Nucleus accumbens (tissue), 56 donors: ENCODE results near the gene CASQ1.

Experiments used
- DNase-seq, 56 donors: peaks; one replicate each; lab custom pipeline; 2025; lab: John Stamatoyannopoulos, UW

CASQ1 gene

DNA sequence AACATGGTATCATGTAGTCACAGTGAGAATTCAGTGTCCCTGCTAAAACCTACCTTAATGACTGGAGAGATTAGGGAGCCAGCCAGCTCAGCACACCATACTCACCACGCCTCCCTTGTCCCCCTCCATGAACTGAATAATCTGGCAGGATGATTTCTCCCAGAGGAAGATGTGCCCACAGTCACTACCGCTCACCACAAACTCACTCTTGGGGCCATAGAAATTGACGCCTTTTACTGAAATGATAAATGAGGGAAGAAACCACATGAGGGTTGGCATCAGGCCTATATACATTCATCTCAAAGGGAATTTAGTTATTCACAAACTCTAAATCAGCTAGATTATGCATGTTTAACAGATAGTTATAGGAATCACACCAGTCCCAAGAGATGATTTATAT is 32.2 kb downstream of the CASQ1 start:
- DNase-seq, result no peak

DNA sequence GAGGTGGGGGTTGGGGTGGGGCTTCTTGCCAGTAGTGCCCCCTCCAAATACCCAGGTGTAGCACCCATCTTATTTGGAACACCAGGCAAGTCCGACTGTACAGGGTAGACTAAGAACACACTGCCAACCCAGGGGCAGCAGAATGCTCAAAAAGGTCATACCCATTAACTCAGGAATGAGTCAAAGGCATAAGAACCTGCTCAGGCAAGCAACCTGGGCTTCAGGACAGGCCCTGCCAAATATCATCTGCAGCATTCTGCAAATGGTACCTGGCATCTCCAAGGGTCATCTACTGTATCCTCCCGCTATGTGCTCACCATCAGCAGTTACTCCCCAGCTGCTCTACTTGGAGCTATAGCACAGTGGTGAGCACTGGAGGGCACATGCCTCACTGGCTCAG is 34.2 kb downstream of the CASQ1 start:
- no peak for DNase-seq

DNA sequence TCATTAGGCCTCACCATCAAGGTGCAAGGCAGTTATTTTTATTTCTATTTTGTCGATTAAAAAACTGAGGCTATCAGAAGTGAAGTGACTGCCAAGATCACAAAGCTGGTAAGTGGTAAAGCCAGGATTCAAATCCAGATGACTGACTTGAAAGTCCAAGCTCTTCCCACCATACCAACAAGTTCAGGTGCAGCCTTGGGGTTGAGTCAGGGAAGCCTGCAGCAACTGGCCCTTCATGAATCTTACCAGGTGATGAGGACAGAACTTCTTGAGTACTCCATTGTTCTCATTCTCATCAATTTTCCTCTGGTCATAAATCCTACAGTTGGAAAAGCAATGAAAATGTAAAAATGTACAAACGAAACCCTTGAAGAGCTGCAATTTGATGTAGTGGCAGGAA is 35.0 kb downstream of the CASQ1 start:
- no peak for DNase-seq

DNA sequence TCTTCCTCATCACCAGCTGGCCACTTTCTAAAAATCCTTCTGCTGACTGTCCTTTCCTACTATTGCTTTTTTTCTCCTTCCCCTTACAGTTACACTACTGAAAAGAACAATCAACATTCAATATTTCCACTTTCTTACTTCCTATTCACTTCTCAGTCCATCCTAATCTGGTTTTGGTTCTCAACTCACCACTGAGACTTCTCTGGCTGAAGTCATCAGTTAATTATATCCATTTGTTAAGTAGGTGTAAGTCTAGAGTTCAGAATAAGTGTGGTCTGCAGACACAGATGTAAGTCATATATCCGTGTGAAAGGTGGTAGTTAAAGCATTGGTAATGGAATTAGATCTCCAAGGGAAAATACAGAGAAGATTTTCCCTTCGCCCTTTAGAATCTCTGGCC is 36.2 kb downstream of the CASQ1 start:
- no peak for DNase-seq

DNA sequence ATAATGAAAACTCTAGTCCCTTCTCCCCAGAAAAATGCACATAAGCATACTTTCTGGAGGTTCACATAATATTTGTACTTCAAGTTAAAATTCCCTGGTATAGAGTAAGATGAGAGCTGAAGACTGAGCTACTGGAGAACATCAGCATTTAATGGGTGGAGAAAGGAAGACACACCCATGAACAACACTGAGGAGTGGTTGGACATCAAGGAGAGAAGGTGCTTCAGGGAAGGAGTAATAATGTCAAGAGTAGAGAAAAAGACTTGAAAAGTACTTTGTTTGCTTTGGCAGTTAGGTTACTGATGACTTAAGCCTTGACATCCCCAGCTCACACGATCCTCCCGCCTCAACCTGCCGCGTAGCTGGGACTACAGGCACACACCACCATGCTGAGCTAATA is 36.7 kb downstream of the CASQ1 start:
- DNase-seq, result no peak

DNA sequence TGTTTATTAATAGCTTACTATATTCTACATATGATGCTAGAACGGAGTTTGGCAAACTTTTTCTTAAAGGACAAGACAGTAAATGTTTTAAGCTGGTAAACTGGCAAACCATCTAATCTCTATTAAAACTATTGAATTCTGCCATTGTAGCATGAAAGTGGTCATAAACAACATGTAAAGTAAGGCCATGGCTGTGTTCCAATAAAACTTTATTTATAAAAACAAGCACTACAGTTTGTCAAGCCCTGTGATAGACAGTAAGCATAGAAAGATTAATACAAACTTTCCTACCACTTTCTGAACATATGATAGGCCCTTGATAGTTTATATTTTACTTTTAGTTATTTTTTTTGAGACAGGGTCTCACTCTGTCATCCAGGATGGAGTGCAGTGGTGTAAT is 37.2 kb downstream of the CASQ1 start:
- no peak for DNase-seq

DNA sequence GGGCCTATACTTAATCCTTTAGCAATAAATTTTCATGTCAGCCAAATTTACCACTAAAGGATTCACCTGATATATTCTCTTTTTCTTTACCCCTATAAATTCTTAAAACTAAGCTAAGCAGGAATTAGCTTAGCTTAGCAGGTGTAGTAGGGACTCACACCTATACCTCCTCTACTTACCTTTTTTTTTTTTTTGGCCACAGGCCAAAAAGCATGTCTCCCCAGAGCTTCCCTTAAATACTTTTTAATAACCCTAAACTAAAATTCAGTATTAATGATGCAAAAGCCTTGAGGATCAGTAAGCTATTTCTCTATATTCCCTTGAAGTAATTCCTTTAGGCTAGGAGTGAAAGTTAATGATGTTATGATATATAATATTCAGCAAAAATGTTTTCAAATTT is 38.1 kb downstream of the CASQ1 start:
- no peak for DNase-seq

DNA sequence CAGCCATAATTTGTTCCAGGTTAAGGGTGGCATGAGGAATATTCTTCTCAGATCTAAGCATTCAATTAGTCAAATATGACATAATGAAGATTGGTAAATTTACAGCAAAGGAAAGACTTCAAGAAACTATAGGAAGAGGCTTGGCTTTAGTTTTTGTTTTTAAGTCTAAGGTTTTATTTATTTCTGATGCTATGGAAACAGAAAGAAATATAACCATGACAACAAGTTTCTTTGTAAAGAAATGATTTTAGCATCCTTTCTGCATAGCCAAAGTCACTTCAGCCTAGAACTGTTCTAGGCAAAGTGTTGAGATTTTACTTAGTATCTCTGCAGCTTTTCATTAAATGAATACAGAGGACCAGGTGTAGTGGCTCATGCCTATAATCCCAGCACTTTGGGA is 42.5 kb downstream of the CASQ1 start:
- no peak for DNase-seq

DNA sequence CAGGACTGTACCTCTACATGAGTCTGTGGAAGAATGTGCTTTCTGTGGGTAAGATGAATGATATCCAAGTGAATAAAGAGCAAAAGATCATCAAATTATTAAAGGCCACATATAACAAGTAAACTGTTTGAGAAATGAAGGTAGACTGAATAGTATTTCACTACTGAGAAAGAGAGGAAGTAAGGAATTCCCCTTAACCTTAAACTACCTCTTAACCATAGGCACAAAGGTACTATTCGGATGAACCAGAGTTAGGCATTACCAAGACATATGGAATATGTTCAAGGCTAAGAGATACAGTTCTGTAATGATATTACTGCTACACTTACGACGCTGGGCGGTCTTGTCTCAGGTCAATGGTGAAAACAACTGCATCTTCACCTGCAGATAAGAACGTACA is 46.4 kb downstream of the CASQ1 start:
- no peak for DNase-seq

DNA sequence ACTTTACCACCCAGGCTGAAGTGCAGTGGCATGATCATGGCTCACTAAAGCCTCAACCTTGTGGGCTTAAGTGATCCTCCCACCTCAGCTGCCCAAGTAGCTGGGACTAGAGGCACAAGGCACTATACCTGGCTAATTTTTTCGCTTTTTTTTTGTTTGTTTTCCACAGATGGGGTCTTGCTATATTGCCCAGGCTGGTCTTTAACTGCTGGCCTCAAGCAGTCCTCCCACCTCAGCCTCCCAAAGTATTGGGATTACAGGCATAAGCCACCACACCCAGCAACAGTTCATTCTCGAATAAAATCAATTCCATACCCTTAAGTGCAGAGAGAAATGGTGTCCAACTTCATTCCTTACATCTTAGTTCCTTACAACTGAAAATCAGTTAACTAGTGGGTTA is 47.2 kb downstream of the CASQ1 start:
- no peak for DNase-seq

DNA sequence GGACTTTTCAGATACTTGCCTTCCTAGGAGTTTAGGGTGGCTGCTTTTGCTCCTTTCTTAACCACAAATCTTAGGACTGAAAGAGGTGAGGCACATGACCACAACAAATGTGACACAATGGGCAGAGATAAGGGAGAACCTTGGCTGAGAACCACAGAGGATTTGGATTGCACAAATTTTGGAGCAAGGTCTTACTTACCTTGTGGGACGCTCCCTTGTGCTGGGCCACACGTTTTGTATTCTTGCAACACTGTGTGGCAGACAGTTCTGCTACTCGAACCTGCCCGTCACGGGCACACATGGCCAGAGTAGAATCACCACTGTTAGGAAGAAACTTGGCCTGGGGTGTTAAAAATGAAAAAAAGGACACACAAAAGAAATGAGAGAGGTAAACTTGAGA is 48.0 kb downstream of the CASQ1 start:
- DNase-seq, result no peak

DNA sequence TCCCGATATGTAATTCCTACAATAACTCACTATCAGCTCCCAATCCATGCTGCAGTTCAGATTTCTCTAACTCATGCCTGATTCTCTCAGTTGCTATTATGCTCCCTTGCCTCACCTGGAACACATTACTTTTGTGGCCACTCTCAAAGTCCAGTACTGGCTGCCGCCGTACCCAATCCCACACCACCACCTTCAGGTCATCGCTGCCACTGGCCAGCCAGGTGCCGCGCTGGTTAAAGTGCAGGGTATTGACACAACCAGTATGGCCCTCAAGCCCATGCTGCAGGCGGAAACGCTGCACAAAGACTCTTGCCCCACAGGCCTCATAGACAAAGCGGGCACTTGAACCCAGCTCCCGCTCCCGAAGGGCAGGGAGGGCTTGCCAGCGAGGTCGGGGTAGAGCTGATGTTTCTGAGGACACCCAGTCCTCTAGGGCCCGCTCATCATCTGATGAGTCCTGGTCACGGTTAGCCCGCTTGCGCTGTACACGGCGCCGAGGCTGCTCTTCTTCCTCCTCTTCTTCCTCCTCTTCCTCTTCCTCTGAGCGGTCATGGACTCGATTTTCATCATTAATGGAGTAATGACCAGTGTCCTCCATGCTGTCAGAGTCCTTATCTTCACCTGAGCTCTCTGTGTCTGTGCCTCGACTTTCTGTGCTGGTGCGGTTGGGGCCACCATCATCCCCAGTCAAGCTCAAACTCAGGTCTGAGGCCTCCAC is 49.4 kb downstream of the CASQ1 start:
- no peak for DNase-seq

DNA sequence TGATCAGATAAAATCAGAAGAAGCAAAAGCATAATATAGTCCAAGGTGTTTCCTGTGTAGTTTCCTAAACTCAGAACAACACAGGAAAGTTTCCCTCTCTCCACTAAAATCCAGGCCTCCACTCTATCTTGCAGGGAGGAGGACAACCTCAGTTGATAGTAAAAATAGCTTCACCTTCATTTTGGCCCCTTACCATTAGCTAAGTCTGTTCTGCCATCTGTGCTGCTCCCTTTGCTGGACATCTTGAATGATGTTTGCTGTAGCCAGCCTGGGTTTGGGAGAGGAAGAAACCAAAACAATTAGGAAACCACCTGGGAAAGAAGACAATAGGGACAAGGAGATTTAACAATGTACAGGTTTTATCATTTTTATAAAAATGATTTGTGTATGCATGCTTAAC is 53.4 kb downstream of the CASQ1 start:
- DNase-seq, result no peak

DNA sequence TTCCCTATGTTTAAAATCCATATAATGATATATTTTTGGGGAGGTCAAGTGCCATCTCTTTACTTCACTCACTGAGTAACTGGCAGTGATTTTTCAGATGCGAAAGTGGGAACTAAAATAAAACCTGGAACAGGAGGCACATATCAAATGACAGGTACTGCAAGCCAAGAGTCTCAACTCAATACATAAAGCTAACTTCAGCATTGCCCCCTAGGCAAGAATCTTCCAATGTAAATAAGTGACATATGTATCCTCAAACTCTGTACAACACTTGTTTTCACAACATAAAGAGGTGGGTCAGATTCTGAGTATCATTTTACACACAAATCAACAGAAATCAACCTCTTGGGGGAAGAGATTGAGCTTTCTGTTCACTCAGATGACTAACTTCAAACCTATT is 53.8 kb downstream of the CASQ1 start:
- DNase-seq, result no peak

DNA sequence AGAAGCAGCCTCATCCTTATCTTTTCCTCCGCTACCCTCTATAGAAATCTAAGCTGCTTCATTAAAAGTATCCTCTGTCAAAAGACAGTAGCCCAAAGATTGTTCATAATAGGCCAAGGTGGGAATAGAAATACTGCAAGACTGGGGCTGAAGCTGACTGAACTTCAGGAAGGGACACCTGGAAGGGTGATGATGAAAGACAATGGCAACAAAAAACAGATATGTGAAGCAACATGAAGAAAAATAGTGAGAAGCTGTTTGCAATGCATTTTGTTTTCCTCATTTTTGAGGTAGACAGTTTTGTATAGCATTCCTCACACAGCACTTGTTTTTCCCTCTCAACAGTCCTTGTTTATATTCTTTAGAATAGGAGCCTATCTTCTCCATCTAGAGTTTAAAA is 55.1 kb downstream of the CASQ1 start:
- no peak for DNase-seq

DNA sequence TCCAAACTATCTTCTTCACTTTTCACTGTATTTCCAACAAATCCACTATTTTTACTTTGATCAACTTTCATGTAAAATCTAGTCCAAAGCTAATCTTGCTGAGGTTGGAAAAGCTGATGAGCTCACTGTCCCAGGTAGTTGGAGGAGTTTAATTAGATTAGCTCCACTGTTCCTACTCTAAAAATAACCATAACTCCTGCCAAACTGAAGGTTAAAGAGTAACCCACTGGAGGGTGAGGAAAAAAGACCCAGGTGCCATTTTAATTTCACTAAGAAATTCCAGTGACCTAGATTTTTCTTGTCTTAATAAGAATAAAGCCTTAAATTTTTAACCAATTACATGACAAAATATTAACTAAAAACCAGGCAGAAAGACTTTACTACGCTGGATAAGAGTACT is 56.7 kb downstream of the CASQ1 start:
- no peak for DNase-seq

DNA sequence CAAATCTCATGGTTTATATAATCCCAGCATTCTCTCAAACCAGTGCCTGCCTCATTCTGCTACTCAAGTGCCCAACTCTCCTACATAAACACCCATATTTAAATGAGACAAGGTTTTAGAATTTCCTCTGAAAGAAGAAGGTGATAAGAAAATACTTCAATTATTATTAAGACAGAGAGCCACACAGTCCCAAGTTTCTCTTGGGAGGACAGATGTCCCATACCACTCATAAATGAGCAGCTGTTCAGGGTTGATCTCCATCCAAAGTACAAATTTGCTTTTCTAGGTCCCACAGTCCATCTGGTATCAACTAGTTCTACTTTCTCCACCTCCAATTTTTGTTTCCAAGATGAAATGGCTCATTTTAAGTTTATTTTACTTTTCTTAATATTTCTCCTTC is 60.6 kb downstream of the CASQ1 start:
- no peak for DNase-seq
